ENCODE data around the gene NISCH.

The NISCH gene

DNA sequence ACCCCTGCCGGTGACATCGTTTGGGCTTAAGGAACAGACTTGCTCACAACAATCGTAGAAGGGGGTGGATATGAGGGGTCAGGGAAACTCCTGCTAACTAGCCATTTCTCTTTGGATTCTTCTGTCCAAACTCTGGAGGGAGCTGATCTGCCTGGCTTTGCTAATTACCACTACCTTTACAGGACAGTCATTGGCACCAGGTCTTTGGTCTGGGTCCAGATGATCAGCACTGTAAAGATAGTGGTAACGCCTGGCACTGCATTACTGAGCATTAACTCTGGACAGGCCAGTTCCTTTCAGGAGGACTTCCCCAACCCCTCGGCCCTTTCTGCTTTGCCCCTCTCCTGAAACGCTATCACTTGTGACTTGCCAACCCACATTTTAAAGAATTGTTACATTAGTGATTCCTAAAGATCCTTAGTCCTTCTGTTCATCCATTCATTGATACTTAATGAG lies 81.8 kb downstream of the NISCH start:
- no peak for DNase-seq (ENCODE audit: low read depth)
- peak overlapping the region; percentile 70 for H3K4me3 ChIP-seq (ENCODE audit: control insufficient read depth, low read depth, low read length)
- TF ChIP-seq, protein P1, sequence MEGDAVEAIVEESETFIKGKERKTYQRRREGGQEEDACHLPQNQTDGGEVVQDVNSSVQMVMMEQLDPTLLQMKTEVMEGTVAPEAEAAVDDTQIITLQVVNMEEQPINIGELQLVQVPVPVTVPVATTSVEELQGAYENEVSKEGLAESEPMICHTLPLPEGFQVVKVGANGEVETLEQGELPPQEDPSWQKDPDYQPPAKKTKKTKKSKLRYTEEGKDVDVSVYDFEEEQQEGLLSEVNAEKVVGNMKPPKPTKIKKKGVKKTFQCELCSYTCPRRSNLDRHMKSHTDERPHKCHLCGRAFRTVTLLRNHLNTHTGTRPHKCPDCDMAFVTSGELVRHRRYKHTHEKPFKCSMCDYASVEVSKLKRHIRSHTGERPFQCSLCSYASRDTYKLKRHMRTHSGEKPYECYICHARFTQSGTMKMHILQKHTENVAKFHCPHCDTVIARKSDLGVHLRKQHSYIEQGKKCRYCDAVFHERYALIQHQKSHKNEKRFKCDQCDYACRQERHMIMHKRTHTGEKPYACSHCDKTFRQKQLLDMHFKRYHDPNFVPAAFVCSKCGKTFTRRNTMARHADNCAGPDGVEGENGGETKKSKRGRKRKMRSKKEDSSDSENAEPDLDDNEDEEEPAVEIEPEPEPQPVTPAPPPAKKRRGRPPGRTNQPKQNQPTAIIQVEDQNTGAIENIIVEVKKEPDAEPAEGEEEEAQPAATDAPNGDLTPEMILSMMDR (IDR thresholded peaks at IDR 0.05; ENCODE audit: control insufficient read depth, insufficient read depth, low read depth, low read length, missing control alignments), result no peak

DNA sequence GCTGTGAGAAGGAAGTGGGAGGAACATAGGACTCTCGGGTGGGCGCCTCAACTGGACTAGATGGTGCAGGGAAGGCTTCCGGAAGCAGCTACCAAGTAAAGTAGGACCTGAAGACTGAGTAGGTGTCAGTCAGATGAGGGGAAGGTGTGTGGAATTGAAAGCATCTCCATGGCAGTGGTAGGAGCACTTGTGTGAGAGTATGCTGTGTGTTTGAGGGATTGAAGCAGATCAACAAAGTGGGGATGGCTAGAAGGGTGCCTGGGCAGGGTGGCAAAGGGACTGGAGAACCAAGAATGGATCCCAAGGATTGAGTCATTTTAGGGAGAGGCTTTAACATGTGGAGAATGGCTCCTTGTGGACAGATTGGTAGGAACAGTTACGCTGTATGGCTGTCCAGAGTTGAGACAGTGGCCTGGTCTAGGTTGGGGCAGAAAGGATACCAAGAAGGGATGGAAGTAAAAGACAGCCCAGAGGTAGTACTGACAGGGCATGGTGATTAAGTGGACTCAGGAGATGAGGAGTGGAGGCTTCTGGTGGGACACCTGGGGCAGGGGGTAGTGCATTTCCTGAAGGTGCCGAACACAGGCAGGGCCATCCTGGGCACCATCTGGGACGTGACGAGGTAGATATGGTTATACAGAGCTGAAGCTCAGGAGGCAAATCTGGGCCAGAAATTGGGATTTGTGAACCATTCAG lies 82.5 kb downstream of the NISCH start:
- TF ChIP-seq, protein P1 (IDR thresholded peaks at IDR 0.05; ENCODE audit: control insufficient read depth, insufficient read depth, low read depth, low read length, missing control alignments), result no peak
- peak overlapping the region; percentile 70 for H3K4me3 ChIP-seq (ENCODE audit: control insufficient read depth, low read depth, low read length)
- DNase-seq (ENCODE audit: low read depth), result no peak

DNA sequence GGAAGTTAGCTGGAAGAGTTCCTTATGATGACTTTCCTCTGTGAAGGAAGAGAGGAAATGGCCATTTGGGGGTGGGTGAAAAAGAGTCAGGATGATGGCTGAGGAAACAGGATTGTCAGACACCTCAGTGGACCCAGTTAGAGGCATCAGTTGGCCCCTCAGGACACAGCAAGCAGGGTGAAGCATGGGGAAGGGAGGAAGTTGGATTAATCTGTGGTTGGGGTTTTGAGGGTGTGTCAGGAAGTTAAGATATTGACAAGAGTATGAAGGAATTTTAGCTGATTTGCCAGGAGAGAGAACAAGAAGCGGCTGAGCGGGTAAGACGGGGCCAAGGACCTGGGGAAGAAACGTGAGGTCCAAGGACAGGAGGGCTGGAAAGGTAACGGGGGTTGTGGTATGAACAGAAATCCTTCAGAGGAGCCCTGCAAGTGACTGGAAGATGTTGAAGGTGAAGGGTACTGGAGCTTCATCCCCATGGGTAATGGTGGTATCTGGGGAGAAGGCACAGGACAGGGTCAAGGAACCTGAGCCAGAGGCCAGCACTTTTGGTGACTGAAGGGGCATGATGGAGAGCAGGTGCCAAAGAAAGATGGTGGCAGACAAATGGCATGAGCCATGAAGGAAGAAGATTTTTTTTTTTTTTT lies 83.7 kb downstream of the NISCH start:
- H3K4me3 ChIP-seq (ENCODE audit: control insufficient read depth, low read depth, low read length), result no peak overlapping the region
- TF ChIP-seq, protein P1 (IDR thresholded peaks at IDR 0.05; ENCODE audit: control insufficient read depth, insufficient read depth, low read depth, low read length, missing control alignments), result no peak
- DNase-seq (ENCODE audit: low read depth), result no peak

DNA sequence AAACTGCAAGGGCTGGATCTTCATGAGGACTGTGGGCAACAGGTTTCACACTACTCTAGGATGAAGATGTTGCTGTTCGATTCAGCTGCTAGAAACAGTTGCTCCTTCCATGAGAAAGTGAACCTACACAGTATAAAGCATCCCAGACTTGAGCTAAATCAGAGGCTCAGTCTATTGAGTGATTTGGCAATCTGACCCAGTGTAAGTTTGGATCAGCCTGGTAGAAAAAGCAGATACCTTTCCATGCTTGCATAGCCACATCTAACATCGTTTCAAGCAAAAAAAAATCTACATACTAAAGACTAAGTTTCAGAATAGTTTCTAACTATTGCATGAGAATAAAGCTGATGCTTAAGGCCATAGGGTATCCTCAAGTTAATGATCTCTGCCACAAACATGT lies 85.6 kb downstream of the NISCH start:
- no peak for DNase-seq (ENCODE audit: low read depth)
- TF ChIP-seq, protein P1 (IDR thresholded peaks at IDR 0.05; ENCODE audit: control insufficient read depth, insufficient read depth, low read depth, low read length, missing control alignments), result no peak
- no peak overlapping the region for H3K4me3 ChIP-seq (ENCODE audit: control insufficient read depth, low read depth, low read length)

All from AG09309 (cell line).